ENCODE measurements around the gene LHPP.

LHPP gene

DNA sequence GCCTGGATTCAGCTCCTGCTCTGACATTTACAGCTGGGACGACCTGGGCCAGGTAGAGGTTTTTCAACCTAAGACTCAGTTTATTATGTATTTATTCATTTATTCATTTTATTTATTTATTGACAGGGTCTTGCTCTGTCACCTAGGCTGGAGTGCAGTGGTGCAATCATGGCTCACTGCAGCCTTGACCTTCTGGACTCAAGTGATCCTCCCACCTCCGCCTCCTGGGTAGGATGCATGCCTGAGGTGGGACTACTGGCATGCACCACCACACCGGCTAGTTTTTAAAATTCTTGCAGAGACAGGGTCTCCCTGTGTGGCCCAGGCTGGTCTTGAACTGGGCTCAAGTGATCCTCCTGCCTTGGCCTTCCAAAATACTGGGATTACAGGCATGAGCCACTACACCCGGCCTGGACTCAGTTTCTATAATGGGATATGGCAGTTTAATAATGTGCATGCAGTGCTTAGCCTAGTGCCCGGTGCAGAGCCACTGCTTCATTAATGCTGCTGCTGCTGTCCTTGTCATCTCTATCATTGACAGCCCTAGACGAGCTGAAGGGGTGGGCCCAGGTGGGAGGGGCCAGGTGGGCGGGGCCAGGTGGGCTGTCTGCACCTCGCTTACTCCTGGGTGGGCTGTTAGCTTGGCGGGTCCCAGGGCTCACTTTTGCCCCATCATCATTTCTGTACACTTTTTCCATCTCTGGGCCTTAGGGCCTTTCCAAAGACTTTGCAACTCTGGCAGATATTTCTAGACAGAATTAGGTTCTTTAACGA lies 92.6 kb downstream of the LHPP start:
- H4K20me1 ChIP-seq (ENCODE audit: insufficient read depth, low read length): no peaks in the 10 kb centered on the region
- no peak overlapping the region for H2AFZ ChIP-seq (ENCODE audit: low read length)
- TF ChIP-seq EZH2 (IDR thresholded peaks at IDR 0.05; ENCODE audit: borderline replicate concordance, low read length) (no peak), CTCF (IDR thresholded peaks at IDR 0.05; ENCODE audit: low read length) (no peak)
- H3K9ac ChIP-seq (ENCODE audit: low read length): no peak overlapping the region
- peaks cover 21% of the 10 kb centered on the region for H3K4me1 ChIP-seq (ENCODE audit: insufficient read depth, low read length, severe bottlenecking)
- no peaks in the 10 kb centered on the region for H3K79me2 ChIP-seq (ENCODE audit: insufficient read depth, low read length)
- no peak overlapping the region for H3K4me2 ChIP-seq (ENCODE audit: low read length)
- no peaks in the 10 kb centered on the region for H3K27me3 ChIP-seq (ENCODE audit: insufficient read depth, low read length)
- no peak overlapping the region for H3K27ac ChIP-seq (ENCODE audit: low read depth, low read length, poor library complexity, severe bottlenecking)
- H3K9me2 ChIP-seq (ENCODE audit: low read depth, low read length): no peaks in the 10 kb centered on the region
- no peaks in the 10 kb centered on the region for H3K9me3 ChIP-seq (ENCODE audit: low read length)
- H3F3A ChIP-seq (ENCODE audit: insufficient read depth, low read length): no peaks in the 10 kb centered on the region
- no peaks in the 10 kb centered on the region for H3K36me3 ChIP-seq (ENCODE audit: insufficient read depth, low read length)
- H3K4me3 ChIP-seq (ENCODE audit: low read depth, low read length, poor library complexity, severe bottlenecking): no peak overlapping the region

DNA sequence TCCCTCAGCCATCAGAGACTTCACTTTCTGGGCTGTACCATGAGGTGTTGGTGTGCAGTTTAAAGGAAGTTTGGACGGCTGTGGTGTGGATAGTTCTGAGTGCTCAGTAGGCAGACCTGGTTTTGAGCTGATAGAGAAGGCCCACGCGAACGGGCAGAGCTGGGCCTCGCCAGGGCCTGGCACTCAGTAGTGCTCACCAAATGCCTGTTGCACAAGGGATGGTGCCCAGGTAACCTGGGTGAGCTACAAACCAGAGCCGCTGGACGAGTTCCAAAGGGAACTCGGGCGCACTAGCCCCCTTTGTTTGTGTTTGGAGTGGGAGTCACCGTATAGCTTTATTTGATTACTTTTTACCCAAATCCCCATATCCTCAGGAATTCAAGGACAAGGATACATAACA lies 95.5 kb downstream of the LHPP start:
- Histone ChIP-seq H3K36me3 (ENCODE audit: insufficient read depth, low read length) (no peaks in the 10 kb centered on the region; the same call in 1 of the 2 replicates), H3K9me2 (ENCODE audit: low read depth, low read length) (no peaks in the 10 kb centered on the region), H3K79me2 (ENCODE audit: insufficient read depth, low read length) (no peaks in the 10 kb centered on the region), H3K4me3 (ENCODE audit: low read depth, low read length, poor library complexity, severe bottlenecking) (no peak overlapping the region), H2AFZ (ENCODE audit: low read length) (no peak overlapping the region), H3K27me3 (ENCODE audit: insufficient read depth, low read length) (no peaks in the 10 kb centered on the region; the same call in 1 of the 2 replicates), H4K20me1 (ENCODE audit: insufficient read depth, low read length) (no peaks in the 10 kb centered on the region), H3K9me3 (ENCODE audit: low read length) (no peaks in the 10 kb centered on the region), H3K9ac (ENCODE audit: low read length) (no peak overlapping the region), H3K4me1 (ENCODE audit: insufficient read depth, low read length, severe bottlenecking) (no peaks in the 10 kb centered on the region), H3F3A (ENCODE audit: insufficient read depth, low read length) (no peaks in the 10 kb centered on the region), H3K4me2 (ENCODE audit: low read length) (no peak overlapping the region), H3K27ac (ENCODE audit: low read depth, low read length, poor library complexity, severe bottlenecking) (no peak overlapping the region)
- no peak for TF ChIP-seq EZH2 (IDR thresholded peaks at IDR 0.05; ENCODE audit: borderline replicate concordance, low read length)
- TF ChIP-seq CTCF (IDR thresholded peaks at IDR 0.05; ENCODE audit: low read length): no peak

- no peak overlapping the region for H3K4me3 ChIP-seq (ENCODE audit: low read depth, low read length, poor library complexity, severe bottlenecking)
- H4K20me1 ChIP-seq (ENCODE audit: insufficient read depth, low read length): no peaks in the 10 kb centered on the region
- H3K27ac ChIP-seq (ENCODE audit: low read depth, low read length, poor library complexity, severe bottlenecking): no peak overlapping the region
- no peak overlapping the region for H3K4me2 ChIP-seq (ENCODE audit: low read length)
- H3K4me1 ChIP-seq (ENCODE audit: insufficient read depth, low read length, severe bottlenecking): peaks cover 4% of the 10 kb centered on the region
- no peak overlapping the region for H3K9ac ChIP-seq (ENCODE audit: low read length)
- no peaks in the 10 kb centered on the region; the same call in 1 of the 2 replicates for H3K27me3 ChIP-seq (ENCODE audit: insufficient read depth, low read length)
- no peaks in the 10 kb centered on the region for H3K9me2 ChIP-seq (ENCODE audit: low read depth, low read length)
- no peaks in the 10 kb centered on the region for H3F3A ChIP-seq (ENCODE audit: insufficient read depth, low read length)
- TF ChIP-seq EZH2 (IDR thresholded peaks at IDR 0.05; ENCODE audit: borderline replicate concordance, low read length): no peak
- H3K79me2 ChIP-seq (ENCODE audit: insufficient read depth, low read length): no peaks in the 10 kb centered on the region
- no peaks in the 10 kb centered on the region; the same call in 1 of the 2 replicates for H3K36me3 ChIP-seq (ENCODE audit: insufficient read depth, low read length)
- H2AFZ ChIP-seq (ENCODE audit: low read length): no peak overlapping the region
- H3K9me3 ChIP-seq (ENCODE audit: low read length): no peaks in the 10 kb centered on the region
Observed at GRCh38 chr10:124557648-124558338, 96.2 kb downstream of the LHPP start.
